ENCODE results near the gene UQCC5.

UQCC5 gene, protein sequence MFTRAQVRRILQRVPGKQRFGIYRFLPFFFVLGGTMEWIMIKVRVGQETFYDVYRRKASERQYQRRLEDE

DNA sequence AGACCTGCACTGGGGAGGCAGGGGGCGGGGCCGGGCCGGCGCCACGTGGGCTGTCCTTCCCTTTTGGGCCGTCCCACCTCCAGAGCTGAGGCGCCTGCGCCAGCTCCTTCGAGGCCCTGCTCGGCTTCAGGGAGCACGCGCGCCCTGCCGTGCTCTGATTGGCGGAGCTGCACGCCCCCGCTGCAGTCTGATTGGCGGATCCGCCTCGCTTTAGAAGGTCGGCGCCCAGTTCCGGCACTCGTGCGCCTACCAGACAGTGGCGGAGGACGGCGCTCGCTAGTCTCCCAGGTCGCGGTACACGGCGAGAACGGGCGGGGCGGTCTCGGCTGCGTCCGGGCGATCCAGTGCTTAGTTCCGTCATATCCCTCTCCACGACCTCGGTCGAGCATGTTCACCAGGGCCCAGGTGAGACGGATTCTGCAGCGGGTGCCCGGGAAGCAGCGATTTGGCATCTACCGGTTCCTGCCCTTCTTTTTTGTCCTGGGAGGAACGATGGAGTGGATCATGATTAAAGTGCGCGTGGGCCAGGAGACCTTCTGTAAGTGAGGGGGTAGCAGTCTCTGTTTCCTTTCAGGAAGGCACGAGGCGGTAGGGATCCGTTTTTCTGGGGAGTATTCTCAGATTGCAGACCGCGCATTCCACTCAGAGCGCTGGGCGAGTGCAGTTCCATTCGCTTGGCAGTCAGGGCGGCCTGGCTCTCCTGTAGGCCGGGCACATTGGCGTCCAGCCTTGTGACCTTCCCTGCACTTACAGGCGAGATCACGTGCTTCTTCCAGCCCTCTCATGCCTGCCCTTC lies at the start of gene UQCC5:
Gene UQCC5, plus strand, starts transcription at position 237 of the 796 bp plus-strand sequence. Its CDS starts 151 bp downstream, at position 388.
- DNase-seq = peak; percentile 97

DNA sequence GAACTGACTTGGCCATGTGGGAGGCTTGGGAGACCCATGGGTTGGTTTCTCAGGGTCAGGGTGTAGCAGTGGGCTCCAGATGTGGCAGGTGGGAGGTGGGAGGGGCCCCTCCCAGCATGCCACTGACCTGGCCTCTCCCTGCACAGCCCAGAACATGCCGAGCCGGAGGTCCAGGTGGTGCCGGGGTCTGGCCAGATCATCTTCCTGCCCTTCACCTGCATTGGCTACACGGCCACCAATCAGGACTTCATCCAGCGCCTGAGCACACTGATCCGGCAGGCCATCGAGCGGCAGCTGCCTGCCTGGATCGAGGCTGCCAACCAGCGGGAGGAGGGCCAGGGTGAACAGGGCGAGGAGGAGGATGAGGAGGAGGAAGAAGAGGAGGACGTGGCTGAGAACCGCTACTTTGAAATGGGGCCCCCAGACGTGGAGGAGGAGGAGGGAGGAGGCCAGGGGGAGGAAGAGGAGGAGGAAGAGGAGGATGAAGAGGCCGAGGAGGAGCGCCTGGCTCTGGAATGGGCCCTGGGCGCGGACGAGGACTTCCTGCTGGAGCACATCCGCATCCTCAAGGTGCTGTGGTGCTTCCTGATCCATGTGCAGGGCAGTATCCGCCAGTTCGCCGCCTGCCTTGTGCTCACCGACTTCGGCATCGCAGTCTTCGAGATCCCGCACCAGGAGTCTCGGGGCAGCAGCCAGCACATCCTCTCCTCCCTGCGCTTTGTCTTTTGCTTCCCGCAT lies 49.2 kb upstream of the UQCC5 start:
- DNase-seq = no peak

DNA sequence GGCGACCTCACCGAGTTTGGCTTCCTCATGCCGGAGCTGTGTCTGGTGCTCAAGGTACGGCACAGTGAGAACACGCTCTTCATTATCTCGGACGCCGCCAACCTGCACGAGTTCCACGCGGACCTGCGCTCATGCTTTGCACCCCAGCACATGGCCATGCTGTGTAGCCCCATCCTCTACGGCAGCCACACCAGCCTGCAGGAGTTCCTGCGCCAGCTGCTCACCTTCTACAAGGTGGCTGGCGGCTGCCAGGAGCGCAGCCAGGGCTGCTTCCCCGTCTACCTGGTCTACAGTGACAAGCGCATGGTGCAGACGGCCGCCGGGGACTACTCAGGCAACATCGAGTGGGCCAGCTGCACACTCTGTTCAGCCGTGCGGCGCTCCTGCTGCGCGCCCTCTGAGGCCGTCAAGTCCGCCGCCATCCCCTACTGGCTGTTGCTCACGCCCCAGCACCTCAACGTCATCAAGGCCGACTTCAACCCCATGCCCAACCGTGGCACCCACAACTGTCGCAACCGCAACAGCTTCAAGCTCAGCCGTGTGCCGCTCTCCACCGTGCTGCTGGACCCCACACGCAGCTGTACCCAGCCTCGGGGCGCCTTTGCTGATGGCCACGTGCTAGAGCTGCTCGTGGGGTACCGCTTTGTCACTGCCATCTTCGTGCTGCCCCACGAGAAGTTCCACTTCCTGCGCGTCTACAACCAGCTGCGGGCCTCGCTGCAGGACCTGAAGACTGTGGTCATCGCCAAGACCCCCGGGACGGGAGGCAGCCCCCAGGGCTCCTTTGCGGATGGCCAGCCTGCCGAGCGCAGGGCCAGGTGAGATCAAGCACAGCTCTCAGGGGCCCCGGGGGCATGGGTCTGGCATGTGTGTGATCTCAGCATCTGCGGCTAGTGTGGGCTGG lies 48.4 kb upstream of the UQCC5 start:
- no peak for DNase-seq

DNA sequence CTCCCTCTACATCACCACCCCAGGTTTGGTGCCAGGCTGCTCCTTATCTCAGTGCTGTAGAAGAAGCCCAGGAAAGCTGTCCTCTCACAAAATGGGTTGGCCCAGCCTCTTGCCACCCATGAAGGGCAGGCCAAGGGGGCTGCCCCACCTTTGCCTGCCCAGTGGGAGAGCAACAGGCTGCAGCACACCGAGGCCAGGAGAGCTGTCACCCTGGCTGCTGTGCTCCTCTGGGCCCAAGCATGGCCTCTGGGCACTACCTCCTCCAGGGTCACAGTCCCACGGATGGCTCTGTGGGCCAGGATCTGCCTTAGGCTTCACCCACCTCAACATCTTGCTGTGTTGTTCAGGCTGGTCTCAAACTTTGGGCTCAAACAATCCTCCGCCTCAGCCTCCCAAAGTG lies 47.7 kb upstream of the UQCC5 start:
- DNase-seq = no peak

DNA sequence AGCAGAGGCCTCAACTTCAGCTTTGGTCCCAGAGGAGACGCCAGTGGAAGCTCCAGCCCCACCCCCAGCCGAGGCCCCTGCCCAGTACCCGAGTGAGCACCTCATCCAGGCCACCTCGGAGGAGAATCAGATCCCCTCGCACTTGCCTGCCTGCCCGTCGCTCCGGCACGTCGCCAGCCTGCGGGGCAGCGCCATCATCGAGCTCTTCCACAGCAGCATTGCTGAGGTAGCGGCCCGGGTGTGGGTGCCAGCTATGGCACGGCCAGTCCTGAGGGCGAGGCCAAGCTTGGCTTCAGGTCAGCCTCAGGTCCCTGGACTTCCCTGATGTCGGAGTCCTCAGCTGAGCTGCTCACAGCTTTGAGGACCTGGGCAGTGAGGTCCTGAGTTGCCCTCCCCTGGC lies 47.0 kb upstream of the UQCC5 start:
- DNase-seq = no peak

DNA sequence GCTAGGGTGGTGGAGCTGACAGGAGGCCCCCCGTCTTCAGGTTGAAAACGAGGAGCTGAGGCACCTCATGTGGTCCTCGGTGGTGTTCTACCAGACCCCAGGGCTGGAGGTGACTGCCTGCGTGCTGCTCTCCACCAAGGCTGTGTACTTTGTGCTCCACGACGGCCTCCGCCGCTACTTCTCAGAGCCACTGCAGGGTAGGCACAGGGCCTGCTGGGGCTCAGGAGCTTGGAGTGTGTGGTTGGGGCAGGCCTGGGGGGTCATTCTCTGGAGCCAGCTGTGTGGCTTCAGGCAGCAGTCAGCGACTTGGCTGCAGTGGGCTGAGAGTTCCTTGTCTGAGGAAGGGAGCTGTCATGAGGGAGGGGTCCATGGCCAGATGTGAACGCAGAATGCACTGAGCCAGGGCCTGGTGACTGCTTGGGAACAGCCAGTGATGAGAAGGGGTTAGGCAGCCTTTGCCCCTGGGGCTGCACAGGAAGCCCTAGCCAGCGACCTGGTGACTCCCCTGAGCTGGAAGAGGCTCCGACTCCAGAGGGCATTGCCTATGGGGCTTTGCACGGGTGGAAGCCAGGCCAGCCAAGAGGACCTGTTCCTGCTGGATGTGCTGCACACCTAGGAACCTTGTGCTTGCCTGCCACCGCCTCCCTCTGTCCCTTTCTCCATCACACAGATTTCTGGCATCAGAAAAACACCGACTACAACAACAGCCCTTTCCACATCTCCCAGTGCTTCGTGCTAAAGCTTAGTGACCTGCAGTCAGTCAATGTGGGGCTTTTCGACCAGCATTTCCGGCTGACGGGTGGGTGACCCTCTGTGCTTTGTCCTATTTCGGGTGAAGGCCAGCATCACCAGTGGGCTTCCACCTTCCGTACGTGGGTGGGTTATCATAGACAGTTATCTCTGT lies 46.1 kb upstream of the UQCC5 start:
- DNase-seq = no peak

DNA sequence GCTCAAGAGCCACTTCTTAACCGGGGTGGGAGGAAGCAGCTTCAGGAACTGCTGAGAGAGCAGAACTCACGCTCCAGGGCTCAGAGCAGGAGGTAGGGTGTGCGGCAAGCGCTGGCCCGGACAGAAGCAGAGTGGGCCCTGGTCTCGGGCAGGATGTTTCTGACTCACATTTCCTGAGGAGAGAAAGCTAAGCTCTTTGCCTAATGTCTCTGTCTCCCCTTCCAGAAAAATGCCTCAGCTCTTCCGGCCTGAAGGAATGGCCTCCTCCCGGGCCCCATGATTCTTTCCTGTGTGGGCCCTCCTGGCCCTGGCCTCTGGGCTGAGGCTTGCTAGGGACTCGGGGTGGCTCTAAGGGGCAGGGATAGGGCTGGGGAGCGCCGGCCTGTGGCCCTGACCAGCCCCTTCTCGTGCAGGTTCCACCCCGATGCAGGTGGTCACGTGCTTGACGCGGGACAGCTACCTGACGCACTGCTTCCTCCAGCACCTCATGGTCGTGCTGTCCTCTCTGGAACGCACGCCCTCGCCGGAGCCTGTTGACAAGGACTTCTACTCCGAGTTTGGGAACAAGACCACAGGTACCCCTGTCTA lies 45.4 kb upstream of the UQCC5 start:
- DNase-seq = no peak

DNA sequence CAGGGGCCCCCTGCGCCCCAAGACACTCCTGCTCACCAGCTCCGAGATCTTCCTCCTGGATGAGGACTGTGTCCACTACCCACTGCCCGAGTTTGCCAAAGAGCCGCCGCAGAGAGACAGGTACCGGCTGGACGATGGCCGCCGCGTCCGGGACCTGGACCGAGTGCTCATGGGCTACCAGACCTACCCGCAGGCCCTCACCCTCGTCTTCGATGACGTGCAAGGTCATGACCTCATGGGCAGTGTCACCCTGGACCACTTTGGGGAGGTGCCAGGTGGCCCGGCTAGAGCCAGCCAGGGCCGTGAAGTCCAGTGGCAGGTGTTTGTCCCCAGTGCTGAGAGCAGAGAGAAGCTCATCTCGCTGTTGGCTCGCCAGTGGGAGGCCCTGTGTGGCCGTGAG lies 44.3 kb upstream of the UQCC5 start:
- no peak for DNase-seq

DNA sequence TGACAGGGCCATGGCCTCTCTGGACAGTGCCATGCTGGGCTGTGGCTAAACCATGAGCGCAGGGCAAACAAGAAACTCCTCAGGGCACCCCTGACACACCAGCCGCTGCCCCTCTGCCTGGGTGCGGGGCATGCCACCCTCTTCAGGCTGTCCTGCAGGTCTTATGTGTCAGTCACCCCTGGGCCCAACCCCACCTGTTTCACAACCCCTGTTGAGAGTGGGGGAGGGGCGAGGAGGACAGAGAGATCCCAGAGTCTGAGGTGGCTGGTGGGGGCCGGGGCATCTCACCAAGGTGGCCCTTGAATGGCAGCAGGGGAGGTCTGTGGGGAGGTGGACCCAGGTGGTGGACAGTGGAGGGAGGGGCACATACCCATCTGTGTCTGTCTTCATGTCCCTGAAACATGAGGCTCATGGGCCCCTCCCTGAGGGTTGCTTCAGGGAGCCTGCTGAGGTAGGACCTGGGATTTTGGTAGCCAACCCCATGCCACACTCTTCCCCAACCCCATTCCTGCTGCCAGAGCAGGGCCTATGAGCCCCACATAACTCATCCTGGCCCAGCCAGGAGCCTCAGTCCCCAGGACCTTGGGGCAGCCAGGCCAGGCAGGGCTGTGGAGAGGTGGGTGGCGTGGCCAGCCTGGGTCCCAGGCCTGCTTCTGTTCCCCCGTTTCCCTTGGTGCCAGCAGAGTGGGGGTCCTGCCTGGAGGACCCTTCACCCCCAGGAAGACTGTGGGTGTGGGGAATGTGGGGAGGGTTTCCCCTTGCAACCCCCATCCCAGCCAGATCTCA lies 43.0 kb upstream of the UQCC5 start:
- no peak for DNase-seq

DNA sequence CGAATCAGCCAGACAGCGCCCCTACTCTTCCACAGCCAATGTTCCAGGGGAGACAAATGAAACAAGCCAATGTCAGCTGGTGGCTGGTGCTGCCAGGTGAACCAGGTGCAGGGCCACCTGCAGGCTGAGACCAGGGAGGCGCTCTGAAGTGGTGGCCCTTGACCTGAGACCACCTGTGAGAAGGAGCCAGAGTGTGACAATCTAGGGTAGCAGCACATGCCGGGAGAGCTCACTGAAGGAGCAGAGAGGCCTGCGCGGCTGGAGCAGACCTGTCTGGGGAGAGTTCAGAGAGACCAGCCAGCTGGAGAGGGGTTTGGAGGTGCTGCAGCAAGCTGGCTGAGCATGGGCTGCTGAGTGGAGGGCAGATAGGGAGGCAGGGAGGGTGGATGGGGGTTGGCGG lies 42.0 kb upstream of the UQCC5 start:
- DNase-seq = no peak

DNA sequence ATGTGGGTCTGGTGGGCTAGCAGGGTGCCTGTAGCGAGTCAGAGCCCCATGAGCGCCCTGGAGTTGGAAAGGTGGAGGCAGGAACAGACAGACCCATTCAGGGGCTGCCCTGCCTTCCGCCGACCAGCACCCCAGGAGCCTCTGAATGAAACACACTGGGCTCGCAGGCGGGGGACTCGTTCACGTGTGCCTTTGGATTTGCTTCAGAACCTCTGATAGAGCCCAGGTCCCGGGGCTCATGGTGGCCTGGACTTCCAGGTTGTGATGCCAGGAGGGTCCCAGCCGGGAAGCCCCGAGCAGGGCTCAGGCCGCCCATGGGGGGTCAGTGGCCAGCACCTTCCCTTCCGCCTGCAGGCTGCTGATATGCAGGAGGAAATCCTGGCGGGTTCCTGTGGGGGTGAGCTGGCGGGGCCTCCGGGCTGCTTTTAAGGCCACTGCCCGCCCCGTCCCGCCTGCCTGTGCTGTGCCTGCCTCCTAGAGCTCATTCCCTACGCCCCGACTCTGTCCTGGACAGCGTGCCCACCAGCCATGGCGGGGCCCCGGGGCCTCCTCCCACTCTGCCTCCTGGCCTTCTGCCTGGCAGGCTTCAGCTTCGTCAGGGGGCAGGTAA lies 41.4 kb upstream of the UQCC5 start, which contains the start of gene STAB1:
Gene STAB1, plus strand, starts transcription at position 453 of the 610 bp plus-strand sequence. Its CDS starts 76 bp downstream, at position 529.
- no peak for DNase-seq

DNA sequence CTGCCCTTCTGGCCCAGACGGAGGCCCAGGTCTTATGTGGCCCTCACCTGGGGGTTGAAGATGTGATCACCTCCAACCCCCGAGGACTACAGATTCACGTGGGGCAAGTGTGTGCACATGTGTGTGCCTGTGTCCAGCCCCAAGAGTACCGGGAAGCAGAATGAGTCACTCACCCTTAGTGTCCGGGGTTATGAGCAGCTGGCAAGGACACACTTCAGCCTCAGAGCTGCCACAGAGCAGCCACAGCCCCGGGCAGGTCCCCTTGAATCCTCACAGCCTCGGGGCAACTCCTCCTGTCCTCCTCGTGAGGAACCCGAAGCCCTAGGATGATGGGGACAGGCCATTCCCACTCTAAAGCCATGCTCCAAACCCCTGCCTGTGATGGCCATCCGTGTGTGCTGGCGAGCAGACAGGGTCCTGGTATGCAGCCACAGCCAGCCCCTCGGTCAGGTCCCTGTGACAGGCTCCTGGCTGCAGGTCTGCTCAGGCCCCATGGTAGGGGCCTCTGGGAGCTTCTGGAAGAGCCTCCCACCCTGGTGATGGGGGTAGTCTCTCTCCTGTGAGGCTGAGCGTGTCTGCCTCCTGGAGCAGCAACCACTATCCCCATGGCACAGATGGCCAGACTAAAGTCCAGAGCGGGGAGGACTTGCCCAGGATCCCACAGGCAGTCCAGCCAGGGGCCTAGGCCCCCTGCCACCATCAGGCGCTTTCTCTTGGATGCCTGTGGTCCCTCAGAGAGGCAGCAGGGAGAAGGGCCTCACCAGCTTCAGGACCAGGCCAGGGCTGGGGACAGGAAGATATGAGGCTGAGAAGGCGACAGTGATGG lies 40.4 kb upstream of the UQCC5 start:
- no peak for DNase-seq

DNA sequence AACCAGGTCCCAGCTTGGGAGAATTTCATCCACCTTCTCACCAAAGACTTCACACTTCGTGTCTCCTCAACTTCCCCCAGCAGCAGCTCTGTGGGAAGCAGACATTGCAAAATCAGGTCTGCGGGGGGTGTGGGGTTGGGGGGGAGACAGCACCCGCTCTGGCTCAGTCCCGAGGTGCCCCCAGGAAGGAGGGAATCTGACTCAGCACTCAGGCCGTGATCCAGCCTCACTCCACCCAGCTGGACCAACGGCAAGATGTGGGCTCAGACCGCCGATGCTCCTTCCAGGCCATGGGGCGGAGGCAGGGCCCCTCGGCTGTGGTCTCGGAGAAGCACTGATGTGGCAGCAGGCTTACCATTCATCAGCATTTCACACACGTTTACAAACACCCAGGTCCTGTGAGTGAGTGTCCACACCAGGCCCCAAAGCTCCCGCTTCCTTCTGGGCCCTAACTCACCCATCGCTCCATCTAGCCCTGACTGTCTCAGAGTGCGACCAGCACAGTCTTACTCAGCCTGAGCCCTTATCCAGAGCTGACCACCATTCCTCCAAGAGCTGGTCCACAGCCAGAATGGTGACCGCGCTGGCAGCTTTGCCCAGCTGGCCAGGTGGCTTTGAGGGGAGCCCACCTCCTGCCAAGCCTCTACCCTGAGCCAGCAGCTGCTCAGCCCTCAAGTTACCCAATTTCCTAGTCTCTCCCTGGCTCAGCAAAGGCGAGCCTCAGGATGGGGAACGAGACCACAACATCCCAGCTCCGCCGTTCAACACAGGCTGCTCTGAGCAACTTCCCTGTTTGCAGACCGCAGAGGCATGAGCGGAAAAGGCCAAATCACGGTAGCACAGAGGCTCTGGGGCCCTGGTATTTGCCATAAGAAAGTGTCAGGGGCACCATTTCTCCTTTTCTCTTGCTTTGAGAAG lies 38.0 kb upstream of the UQCC5 start:
- no peak for DNase-seq

DNA sequence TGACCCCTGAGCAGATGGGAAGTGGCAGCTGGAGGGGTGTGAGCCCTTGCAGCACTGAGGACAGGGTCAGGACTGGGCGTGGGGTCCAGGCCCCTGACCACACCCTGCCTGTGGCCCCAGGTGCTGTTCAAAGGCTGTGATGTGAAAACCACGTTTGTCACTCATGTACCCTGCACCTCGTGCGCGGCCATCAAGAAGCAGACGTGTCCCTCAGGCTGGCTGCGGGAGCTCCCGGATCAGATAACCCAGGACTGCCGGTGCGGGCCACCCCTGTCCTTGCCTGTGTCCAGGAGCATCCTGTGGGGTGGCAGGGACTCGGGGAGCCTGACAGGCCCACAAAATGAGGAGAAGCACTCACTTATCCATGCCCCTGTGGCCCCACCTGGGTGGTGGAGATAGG lies 35.4 kb upstream of the UQCC5 start:
- DNase-seq = no peak

DNA sequence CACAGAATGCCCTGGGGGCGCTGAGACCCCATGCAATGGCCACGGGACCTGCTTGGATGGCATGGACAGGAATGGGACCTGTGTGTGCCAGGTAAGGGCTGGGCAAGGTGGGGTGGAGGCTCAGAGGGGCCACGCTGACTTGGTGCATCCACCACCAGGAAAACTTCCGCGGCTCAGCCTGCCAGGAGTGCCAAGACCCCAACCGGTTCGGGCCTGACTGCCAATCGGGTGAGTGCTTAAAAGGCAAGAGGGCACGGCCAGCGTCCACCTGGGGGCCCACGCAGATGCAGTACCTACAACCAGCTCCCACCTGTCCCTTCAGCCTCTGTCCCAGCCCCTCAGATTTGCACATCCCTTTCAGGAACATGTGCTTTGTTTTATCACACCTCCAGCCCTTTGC lies 34.4 kb upstream of the UQCC5 start:
- no peak for DNase-seq

DNA sequence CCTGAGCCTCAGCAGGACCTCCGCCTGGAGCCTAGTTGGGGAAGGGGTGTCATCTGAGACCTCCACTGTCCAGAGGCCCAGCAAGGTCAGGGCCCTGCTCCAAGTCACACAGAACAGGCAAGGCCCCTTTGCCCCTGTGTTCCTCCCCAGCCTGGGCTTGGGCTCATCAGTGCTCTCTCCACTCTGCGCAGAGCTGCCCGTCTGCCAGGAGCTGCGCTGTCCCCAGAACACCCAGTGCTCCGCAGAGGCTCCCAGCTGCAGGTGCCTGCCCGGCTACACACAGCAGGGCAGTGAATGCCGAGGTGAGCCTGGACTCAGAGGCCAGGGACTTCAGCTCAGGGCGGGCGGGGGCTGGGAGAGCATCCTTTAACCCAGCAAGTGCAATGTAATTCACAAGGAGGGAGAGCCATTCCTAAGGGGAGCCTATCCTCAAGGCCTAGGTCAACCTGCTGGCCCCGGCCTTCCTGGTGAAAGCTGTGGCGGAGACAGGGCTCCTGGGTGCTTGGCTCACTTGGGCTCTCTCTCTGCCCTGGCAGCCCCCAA lies 33.5 kb upstream of the UQCC5 start:
- DNase-seq = no peak

DNA sequence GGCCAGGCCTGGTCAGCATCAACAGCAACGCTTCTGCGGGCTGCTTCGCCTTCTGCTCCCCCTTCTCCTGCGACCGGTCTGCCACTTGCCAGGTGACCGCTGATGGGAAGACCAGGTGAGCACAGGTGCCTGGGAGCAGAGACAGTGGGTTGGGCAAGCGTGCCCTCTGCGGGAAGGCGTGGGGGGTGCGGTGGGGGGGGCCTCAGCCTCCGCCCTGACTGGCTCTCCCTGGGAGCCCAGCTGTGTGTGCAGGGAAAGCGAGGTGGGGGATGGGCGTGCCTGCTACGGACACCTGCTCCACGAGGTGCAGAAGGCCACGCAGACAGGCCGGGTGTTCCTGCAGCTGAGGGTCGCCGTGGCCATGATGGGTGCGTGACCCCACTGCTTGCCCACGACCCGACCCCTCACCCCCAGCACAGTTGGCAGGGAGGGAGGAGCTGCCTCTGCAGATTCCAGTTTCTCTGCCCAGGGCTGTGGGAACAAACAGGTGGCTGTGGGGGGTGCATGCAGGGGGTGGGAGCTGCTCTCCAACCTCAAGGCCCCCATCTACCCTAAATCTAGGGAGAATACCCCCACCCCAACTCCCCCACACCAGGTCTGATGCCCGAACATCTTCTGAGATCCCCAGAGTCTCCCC lies 32.5 kb upstream of the UQCC5 start:
- peak; percentile 14 for DNase-seq
